ENCODE results near the gene SESN1.
A peak's percentile ranks its signal among the peaks of the same experiment; 100 is the strongest.

Gene SESN1

DNA sequence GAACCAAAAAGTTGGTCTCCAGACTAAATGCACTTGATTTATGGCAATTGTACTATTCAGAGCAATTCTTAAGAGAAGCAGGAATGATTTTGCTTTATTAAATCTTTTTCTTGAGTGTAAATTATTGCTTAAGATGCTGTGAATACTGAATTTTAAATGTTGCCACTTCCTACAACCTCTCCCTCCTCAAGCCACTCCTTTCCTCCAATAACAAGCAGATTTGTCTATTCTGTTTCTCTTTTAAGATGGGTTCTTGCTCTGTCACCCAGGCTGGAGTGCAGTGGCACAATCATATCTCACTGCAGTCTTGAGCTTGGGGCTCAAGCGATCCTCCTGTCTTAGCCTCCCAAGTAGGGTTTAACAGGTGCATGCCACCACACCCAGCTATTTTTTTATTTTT lies 65.3 kb downstream of the SESN1 start:
- no peak for DNase-seq (ENCODE audit: low spot score)

DNA sequence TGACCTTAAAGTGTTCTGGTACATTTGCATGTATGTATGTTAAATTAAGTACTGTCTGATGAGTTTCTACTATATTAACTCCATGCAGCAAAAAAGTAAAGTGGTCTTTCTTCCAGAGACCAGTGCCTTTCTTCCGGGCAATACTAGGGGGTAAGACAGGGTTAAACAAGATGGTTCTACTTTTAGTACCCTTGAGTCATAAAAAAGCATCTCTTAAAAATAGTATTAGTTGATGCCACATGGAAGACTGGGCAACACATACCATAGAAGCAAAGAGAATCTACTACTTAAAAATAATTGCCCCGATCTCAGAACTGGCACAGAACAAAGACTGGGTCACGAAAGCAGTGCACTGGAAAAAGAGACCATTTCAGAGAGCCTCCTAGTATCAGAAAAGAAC lies 66.2 kb downstream of the SESN1 start:
- no peak for DNase-seq (ENCODE audit: low spot score)

DNA sequence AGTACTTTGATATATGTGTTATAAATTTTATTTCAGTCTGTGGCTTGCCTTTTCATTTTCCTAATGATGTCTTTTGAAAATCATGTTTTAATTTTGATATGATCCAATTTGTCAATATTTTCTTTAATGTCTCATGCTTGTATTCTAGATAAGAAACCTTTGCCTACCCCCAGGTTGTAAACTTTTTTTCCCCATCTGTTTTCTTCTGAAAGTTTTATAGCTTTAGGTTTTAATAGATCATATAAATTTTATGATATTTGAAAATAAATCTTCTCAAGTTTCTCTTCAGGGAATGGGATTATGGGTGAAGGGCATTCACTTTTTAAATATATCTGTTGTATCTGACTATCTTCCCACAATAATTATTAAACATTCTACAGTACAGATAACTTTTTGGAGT lies 66.7 kb downstream of the SESN1 start:
- DNase-seq (ENCODE audit: low spot score), result no peak

DNA sequence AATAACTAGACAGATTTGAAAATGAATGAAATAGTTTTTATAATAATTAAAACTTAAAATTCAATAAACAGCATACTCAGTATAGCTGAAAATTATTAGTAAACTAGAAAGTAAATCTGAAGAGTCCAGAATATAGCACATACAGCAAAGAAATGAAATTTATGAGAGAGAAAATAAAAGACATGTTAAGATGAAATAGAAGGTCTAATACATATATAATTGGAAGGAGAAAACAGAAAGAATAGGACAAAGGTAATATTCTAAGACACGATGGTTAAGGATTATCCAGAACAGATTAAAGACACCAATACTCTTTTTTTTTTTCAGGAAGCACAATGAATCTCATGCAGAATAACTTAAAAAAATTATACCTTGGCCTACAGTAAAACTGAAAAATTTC lies 69.0 kb downstream of the SESN1 start:
- no peak for DNase-seq (ENCODE audit: low spot score)

DNA sequence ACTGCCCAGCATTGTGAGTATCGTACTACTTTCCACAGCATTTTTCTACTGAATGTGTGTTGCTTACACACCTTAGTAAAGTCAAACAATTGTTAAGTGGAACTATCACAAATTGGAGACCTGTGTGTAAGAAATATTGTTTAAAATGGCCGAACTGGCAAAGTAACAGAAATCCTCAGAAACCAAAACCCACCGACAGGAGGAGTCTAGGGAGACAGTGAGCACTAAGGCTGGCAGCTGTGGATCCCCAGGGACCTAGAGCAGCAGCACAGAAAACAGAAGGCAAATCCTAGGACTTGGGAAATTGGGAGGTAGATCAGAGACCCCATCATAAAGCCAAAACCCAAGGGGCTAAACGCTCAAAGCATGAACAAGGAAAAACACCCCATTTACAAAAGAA lies 69.9 kb downstream of the SESN1 start:
- peak; percentile 5 for DNase-seq (ENCODE audit: low spot score)

DNA sequence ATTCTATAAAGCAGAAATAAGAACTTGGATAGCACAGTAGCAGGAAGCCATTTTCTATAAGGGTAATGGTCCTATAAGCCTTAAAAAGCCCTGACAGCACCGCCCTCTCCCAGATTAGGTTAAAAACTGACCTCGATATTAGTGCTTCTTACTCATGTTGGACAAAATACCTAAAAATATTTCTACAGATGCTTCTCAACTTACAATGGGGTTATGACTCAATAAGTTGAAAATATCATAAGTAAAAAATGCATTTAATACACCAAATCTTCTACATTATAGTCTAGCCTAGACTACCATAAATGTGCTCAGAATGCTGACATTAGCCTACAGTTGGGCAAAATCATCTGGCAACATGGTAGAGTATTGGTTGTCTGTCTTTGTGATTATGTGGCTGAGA lies 70.3 kb downstream of the SESN1 start:
- DNase-seq (ENCODE audit: low spot score), result no peak

DNA sequence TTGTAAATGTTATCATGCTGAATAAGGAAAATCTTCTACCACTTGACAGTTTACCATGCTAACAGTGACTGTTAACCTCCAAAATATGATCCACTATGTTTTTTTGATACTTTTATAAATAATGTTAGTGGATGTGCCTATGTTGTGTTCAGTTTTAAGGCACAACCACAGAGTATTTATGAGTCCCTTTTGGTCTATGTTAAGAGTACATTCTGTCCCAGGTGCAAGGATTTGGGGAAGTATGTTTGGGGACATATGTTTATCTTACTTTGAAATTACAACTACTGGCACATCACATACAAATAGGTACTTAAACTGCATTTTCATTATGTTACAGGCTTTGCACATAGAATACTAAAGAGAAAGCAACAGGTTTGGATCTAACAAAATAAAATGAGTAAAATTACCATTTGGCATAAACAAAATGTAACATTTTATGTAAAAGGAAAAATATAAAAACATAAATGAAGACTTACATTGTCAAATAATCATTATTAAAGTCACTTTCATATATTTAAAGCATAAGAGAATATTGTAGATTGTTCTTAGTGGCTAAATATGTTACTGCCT lies 71.2 kb downstream of the SESN1 start:
- DNase-seq (ENCODE audit: low spot score), result no peak

DNA sequence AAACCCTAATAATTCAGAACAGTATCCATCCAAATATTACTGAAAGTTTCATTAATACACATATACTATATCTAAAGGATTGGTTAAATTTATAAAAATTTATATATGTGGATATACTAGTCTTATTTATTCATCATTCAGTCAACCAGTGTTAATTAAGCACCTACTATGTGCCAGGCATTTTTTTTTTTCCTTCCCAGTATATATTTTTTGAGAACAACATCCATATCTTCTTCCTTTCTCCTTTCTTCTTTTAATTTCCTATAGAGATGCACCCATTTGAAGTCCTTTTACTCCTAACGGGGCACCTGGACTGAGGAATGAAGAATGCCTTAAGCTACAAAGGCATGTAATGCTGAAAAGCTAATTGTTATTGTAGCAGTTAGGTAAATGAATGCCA lies 72.8 kb downstream of the SESN1 start:
- DNase-seq (ENCODE audit: low spot score), result no peak

DNA sequence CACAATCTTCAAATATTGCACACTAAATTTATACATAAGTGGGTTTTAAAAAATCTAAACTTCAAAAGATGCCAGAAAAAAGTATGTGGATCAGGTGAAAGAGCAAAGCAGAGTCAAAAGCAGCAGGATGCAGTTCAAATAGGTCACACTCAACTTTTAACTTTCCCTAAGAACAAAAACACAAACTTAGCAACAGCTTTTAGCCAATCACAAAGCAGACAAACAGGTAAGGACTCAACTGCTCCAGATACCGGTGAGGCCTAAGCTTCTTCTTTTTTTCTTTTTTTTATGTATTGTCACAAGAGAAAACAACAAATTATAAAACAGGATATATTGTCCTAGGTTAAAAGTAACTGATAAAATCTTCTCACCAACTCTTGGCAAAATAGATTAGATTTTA lies 74.7 kb downstream of the SESN1 start:
- DNase-seq (ENCODE audit: low spot score), result no peak

DNA sequence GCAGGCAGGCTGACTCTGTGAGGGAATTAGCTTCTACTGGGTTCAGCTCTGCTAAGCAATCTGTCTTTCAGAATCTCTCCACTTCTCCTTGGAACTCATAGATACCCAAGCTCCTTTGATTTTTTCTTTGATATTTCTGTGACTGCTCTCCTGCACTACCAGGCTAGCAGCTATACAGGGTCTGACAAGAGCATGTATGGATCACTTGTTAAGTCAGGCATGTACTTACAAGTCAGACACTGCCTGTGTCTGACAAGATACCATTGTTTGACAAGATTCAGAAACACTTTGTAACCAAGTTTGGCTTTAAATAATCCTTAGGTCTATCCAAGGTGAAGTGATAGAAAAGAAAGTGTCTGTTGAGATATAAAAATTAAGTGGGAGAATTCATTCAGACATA lies 79.5 kb downstream of the SESN1 start:
- DNase-seq (ENCODE audit: low spot score), result no peak

DNA sequence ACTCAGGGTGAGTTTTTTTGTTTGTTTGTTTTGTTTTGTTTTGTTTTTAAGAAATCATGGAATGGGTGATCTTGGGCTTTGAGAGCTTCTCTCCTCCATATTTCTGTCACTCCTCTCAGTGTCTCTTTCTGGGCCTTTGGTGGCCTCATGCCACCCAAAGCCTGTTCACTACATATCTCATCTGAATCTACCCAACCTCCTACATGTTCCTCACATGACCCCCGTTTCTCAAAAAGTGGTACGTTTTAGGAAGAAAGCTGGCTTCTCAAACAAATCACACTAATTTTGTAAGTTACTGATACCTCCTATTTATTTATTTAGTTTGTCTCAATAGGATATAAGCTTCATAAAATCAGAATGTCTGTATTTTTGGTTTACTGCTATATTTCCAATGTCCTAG lies 80.0 kb downstream of the SESN1 start:
- no peak for DNase-seq (ENCODE audit: low spot score)

DNA sequence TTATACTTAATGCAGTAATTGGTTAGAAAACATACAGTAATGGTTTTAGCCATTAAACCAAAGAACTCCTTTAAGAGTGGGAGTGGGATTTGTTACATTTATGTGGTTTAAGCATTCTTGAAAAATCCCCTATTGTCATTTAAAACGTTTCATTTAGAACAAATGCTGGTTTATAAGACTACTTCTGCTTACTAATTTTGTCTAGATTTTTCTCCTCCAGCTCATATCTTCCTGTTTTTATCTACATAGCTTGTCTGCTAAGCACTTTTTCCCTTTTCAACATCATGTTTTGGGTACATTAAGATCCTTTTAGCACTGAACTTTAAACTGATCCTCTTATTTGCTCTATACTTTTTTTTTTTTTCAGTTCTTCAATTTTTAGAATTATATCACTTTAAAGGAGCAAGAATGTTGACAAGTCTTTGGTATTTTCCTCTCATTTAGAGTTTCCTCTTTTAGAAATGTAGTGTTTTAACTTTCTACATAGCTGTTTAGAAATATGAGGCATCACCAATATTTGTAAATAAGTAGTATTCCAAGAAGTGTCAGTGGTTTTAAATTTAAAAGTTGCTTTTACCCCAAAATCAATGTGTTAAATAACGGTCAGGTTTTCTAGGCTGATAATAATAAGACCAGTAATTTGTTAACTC lies 80.9 kb downstream of the SESN1 start:
- no peak for DNase-seq (ENCODE audit: low spot score)

DNA sequence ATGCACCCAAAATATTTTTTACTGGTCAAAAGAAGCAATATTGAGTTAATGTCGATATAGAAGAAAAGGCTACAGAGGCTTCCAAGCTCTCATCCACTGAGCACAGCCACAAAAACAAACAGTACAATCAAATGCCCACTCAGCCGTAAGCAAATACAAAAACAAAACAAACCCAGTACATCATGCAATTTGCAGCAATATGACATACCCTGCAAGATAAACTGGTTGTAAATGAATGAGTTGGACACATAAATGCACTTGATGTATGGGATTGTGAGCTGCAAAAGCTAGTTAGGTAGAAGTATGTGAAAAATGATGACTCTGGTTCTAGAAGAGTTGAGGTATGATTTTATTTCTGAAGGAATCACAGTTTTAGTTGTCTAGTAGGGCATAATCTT lies 83.9 kb downstream of the SESN1 start:
- DNase-seq (ENCODE audit: low spot score), result no peak

DNA sequence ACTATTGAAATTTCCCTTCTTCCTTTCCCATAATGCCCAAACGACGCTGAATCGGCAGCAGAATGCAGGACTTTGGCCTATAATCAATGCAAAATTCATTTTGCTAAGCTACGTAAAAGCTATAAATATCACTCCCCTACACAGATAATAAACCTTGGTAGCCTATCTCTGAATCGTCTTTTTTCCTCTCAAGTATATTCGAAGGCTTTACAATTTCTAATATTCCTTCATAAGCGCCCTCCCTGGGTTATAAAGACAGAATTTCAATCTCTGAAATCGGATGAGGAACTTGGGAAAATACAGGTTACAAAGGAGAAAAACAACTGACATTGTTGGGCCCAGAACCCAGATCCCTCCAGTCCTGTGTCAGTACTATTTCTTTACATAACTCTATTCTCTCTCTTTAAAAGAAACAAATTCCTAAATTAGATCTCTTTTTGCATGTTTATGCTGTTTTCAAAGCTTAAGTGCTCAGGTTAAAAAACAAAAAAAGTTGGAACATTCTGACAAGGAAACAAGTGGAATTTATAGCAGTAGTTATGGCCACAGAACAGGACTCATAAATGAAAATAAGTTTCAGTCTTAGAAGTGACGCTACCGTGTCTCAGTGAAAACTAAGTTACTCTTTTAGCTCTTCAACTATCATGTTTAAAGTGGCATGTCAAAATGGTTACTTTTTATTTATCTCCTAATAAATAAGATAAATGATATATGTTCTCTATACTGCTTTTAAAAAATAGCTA lies 84.5 kb downstream of the SESN1 start:
- DNase-seq (ENCODE audit: low spot score), result no peak

DNA sequence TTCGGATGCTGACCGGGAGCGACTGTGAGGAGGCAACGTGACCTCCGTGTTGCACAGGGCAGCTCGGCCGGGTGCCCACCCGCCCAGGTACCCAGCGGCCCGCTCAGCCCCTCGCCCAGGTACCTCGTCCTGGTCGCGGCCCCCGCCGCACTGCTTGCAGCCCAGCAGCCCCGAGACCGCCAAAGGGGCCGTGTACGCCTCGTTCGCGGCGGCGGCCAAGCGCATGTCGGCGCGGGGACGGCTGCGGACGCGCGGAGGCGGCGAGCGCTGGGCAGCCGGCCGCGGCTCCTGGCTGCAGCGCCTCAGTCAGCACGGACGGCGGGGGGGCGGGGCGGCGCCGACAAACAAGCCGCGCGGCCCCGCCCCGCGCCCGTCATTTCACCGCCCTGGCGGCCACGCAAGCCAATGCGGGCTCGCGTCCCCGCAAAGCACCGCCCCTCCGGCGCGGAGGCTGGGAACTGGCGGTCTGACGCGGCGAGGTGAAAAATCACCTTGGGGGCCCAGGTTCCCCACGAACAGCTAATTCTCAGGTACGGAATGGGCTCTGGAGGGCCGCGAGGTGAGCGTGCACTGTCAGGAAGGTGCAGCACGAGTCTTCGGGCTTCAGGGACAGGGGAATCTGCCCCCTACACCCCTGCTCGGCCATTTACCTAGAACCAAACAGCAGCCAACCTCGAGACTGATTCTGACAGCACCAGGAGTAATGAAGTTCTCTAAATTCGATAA lies 85.2 kb downstream of the SESN1 start:
- peak; percentile 90 for DNase-seq (ENCODE audit: low spot score)

DNA sequence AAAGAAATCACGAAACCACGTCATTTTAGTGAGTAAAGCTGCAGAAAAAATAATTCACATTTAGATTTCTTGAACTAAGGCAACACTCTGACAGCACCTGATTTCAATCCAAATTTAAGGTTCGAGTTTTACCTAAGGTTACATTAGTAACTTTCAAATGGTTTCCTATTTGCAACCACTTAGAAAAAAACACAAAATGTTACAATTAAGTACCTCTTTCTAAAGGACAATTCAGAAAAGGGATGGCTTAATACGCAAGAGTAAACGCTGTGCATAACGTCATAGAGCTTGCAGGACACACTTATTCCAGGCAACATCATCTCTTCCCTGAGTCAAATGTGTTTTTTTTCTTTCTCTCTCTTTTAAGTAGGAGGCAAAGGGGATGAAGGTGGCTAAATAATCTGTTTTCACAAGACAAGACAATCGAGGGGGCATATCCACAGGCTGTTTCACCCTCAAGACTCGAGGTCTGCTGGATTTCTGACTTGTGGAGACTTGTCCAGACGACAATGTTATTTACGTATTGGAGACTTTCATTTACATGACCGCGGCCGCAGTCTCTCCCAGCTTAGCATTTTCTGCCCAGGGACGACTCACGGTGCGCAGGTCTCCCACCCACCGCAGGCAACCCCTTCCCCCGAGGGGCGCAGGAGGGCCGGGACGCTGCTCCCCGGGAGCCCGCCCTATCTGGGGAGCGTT lies 86.0 kb downstream of the SESN1 start:
- DNase-seq (ENCODE audit: low spot score), result peak; percentile 8

DNA sequence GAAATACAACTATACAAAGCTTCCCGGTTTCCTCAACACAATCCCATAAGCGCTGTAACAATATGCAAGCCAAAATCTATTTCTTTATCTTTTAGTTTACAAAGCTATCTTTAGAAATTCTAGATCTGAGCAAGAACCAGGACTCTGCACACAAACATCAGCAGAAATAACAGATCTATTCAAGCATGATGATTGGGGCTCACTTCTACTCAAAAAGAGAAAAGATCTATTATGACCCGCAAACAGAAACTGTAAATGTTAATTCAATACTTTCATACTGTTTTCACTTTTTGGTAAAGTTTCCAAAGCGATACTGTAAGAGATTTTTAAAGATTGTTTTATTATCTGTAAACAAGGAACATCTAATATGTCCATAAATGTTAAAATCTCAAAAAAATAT lies 86.6 kb downstream of the SESN1 start:
- no peak for DNase-seq (ENCODE audit: low spot score)

DNA sequence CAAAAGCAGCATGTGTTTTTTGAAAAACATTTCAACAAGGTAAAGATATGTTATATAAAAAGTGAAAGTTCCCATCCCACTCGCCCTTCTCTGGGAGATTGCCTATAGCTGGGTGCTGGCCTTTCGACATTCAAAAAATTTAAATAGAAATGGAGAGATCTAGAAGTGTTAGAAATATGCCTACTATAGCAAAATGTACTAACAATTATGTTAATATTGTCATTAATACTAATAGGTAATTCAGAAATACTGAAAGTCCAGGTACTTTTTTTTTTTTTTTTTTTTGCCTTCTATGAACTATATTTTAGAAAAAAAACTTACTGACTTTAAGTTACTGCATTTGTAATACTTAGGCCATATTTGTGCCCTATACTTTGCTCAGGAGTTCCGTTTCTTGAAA lies 87.1 kb downstream of the SESN1 start:
- no peak for DNase-seq (ENCODE audit: low spot score)

DNA sequence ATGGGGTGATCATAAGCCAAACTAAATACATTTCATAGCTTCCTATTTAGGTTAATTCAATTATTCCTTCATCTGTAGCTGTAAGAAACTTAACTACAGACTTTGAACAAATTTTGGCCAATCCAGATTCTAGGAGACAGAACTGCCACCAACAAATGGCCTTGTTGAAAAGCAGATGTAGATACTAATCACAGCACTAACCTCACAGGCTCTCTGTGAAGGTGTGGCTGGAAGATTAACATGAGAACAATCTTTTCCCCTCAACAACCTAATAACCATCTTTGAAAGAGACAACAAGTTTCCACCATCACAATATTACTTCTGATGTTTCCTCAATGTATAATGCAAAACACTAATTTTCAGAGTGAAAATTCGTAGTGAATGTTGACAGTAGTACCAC lies 87.8 kb downstream of the SESN1 start:
- no peak for DNase-seq (ENCODE audit: low spot score)

DNA sequence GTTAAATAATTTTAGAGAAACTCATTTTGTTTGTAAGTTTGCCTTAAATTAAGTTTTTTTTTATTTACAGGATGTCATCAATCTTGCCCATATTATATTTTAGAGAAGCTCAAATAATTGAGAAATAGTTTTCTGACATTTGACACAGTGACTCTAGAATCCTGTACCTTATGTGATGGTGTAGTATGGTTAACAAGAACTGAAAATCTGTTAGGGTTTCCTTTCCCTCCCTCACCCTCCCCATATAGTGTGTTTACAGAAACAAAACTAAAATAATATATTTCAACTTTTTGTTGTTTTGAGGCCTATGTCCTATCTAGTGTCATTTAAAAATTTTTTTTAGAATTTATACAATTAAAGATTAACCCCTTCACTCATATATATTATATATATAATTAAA lies 91.8 kb downstream of the SESN1 start:
- no peak for DNase-seq (ENCODE audit: low spot score)

DNA sequence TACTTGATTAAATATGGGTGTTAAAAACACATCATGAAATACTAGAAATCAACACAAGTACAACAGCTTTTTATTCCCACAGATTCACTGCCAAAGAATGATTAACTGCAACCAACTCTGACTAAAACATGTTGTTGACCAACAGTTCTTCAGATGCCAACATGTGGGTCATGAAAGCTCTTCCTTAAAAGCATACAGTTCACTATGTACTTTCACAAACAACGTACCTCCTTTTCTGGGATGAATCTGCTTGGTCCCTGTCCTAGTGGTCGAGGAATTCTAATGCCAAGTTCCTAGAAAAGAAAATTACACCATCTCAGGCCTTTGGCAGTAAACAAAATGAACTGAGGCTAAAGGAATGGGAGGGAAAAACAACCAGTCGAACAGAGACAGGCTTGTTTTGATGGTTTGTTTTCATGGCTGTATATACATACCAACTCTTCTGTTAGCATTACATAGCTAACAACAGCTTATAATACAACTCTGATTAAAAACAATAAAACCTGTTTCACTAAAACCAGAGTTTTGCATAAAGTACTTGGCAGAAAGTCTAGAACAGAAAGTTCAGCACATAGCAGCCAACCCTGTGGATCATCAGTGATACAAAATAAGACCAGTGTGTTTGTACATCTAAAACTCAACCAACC lies 92.5 kb downstream of the SESN1 start:
- DNase-seq (ENCODE audit: low spot score), result peak; percentile 33

All from AG08395 (cell line).